HG03139 (cell line): ENCODE results near the gene CCDC90B.

Source experiments
- ATAC-seq: cut with Tn5 transposase; IDR thresholded peaks from one replicate; pipeline ENCODE4 v1.9.1; 2021; ENCODE audit not compliant: unreplicated experiment

The CCDC90B gene

GRCh38 chr11:83241291-83241946 is 44.7 kb downstream of the CCDC90B start:
- peak; percentile 82 for ATAC-seq

- no peak for ATAC-seq
Measured at GRCh38 chr11:83238111-83238510, 48.1 kb downstream of the CCDC90B start.

DNA sequence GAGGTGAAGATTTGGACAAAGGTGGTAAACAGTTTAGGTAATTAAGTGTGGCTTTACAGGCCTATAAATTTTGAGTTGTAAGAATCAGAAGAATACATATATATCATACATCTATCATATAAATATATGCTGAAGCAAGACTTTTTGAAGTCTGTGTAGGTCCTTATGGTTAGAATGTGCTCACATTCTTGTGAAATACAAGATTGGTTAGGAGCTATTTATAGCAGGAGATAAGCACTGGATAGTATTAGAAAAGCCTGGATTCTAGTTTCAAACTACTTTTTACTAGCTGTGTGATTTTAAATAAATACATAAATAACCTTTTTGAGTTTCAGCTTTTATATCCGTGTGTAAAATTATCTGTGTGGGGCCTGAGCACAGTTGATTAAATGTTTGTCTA is 50.3 kb downstream of the CCDC90B start:
- no peak for ATAC-seq

DNA sequence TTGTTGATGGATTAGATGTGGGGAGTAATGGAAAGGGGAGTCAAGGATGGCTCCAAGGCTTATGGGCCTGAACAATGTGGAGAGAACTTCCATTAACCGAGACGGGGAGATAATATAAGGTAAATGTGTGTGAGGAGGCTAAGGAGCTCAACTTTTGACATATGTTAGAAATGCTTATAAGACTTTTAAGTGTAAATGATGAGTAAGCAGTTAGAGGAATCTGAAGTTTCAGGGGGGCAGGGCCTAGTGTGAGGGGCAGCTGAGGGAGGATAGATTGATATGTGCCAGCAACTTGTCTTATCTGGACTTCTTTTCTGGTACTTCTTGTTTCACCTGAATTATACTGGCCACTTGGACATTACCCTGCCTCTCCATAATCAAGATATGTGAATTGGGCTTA is 62.7 kb downstream of the CCDC90B start:
- ATAC-seq, result no peak

DNA sequence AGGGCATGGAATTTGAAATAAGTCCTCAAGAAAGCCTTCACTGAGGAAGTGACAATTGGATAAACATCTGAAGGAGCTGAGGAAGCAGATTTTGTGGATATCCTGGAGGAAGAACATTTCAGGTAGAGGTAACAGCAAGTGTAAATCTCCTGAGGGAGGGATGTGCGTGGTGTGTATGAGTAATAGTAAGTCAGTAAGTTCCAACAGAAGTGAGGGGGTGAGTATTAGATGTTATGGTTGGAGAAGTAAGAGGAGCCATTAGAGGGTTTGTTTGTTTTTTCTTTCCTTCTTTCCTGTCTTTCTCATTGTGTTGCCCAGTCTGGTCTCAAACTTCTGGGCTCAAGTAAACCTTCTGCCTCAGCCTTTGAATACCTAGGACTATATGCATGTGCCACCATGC is 63.7 kb downstream of the CCDC90B start:
- ATAC-seq, result no peak

GRCh38 chr11:83221694-83222093 is 64.5 kb downstream of the CCDC90B start:
- ATAC-seq, result no peak

DNA sequence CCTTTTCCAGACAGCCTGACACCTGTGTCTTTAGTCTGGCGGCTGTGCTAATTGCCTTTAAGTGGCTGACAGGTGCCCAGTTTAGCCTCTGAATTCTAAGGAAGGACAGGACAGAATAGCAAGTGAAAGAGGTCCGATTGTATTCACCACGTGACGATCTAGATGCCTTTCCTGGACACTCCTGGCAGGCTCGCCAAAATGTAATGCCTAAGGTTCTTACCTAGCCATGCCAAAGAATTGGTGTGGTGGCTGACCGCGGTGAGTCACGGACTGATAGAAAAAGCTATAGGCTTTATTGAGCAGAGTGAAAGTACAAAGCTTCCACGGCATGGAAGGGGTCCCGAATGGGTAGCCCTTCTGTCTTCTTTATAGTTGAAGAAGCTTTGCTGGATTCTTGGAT is 65.9 kb downstream of the CCDC90B start:
- no peak for ATAC-seq

GRCh38 chr11:83219095-83219494 is 67.1 kb downstream of the CCDC90B start:
- ATAC-seq, result no peak
